Caco-2 (cell line): ENCODE results near the gene TAS2R41. TPM values are rescaled to one million over a fixed set of nuclear protein-coding genes. Genes with fewer than 3 reads are reported as not detected.

Source experiments
- BruUV-seq: library from RNA; stranded (reverse); fragments of 400-500 nt; replicated peaks from 2 replicates; lab custom pipeline; 2021; lab: Mats Ljungman, UMichigan
- CTCF ChIA-PET: fragments of 300-600 bp; sonication (Branson Sonifier 250); formaldehyde crosslinking; loops from one replicate; lab custom pipeline; 2022; ENCODE audit warnings: antibody characterized with exemption; lab: Charles Lee
- POLR2A ChIA-PET: fragments of 300-600 bp; sonication (Branson Sonifier 250); formaldehyde crosslinking; loops from one replicate; lab custom pipeline; 2022; ENCODE audit warnings: antibody characterized with exemption; lab: Charles Lee
- DNase-seq, 2 experiments: peaks; one replicate each; pipeline versions ENCODE4 v3.0.0 to v3.0.0-alpha.2; 2020 to 2022
- H3K27me3 ChIP-seq: replicated peaks from 2 replicates; pipeline ENCODE4 v1.6.0; 2011; ENCODE audit warnings: low read length; ENCODE audit not compliant: control insufficient read depth, insufficient read depth
- H3K36me3 ChIP-seq: 2 replicates; pipeline ENCODE4 v1.5.1; 2011; ENCODE audit warnings: low read length; ENCODE audit not compliant: control insufficient read depth, insufficient read depth
- H3K4me1 ChIP-seq: fragments of 250-450 bp; sonication (Bioruptor Pico); 2 replicates; pipeline ENCODE4 v1.5.1; 2020; ENCODE audit warnings: mild to moderate bottlenecking
- H3K4me3 ChIP-seq: 2 replicates; pipeline ENCODE4 v1.5.1; 2011; ENCODE audit warnings: low read depth, mild to moderate bottlenecking, control low read depth, low read length
- H3K9me3 ChIP-seq: fragments of 250-450 bp; sonication (Bioruptor Pico); 2 replicates; pipeline ENCODE4 v1.5.1; 2020; ENCODE audit warnings: mild to moderate bottlenecking, moderate library complexity
- H3K27ac Mint-ChIP-seq: one replicate; pipeline ENCODE4 v1.8.0; 2022; ENCODE audit warnings: mixed read lengths; ENCODE audit not compliant: unreplicated experiment
- H3K27me3 Mint-ChIP-seq: one replicate; pipeline ENCODE4 v1.8.0; 2022; ENCODE audit warnings: mixed read lengths; ENCODE audit not compliant: insufficient read depth, unreplicated experiment
- H3K36me3 Mint-ChIP-seq: one replicate; pipeline ENCODE4 v1.8.0; 2022; ENCODE audit warnings: mild to moderate bottlenecking, mixed read lengths; ENCODE audit not compliant: insufficient read depth, unreplicated experiment
- H3K4me1 Mint-ChIP-seq: one replicate; pipeline ENCODE4 v1.8.0; 2022; ENCODE audit warnings: low read depth, mixed read lengths; ENCODE audit not compliant: unreplicated experiment
- H3K4me3 Mint-ChIP-seq: one replicate; pipeline ENCODE4 v1.8.0; 2022; ENCODE audit warnings: mild to moderate bottlenecking, moderate library complexity, mixed read lengths; ENCODE audit not compliant: unreplicated experiment
- H3K9me3 Mint-ChIP-seq: one replicate; pipeline ENCODE4 v1.8.0; 2022; ENCODE audit warnings: mixed read lengths; ENCODE audit not compliant: unreplicated experiment
- CTCF ChIP-seq, 2 experiments: fragments of 200-600 bp in 1 of 2; IDR thresholded peaks; 1 replicate in 1 of 2; 2 replicates in 1 of 2; pipeline versions ENCODE4 v1.5.1 to v1.8.0; 2011 to 2022; ENCODE audit warnings: antibody characterized with exemption in 1 of 2, control low read depth in 1 of 2, inconsistent platforms in 1 of 2, low read depth in 1 of 2, low read length in 1 of 2, mild to moderate bottlenecking in 1 of 2, moderate library complexity in 1 of 2; ENCODE audit not compliant: insufficient read depth in 1 of 2, severe bottlenecking in 1 of 2, unreplicated experiment in 1 of 2
- intact Hi-C: fragments of 100-400 bp; cut with micrococcal nuclease; formaldehyde crosslinking; loops from one replicate; pipeline ENCODE4 v1.10.0; 2022; ENCODE audit not compliant: unreplicated experiment
- total RNA-seq: library from RNA; stranded (reverse); gene quantifications from 2 replicates; pipeline ENCODE4 v1.2.3, GENCODE V29; 2022

Gene TAS2R41
- total RNA-seq, 1 experiment from 2014 or later, result not detected

DNA sequence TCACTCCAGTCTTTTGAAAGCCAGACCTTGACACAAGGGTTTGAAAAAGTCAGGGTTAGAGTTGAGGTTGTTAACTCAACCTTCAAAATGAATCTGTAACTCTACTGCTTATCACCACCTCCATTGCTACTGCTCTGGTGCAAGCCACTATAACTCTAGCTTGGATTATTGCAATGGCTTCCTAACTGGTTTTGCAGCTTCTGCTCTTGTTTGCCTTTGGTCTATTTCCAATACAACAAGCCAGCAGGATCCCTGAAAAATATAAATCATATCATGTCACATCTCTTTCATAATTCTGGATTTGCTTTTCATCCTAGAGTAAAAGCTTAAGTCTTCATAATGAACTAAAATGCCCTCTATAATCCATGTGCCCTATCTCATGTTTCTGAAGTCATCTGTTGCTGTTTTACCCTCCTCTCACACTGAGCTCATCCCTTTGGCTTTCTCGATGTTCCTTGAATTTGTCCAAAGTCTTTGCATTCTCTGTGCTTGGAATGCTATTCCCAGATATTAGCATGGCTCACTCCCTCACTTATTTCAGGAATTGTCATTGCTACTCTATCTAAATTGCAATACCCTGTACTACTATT, 23.5 kb upstream of the TAS2R41 start:
- H3K36me3 ChIP-seq, result no peaks in the 10 kb centered on the region
- H3K4me3 Mint-ChIP-seq, result no peak overlapping the region
- BruUV-seq, result no TSS peak
- no peaks in the 10 kb centered on the region for H3K9me3 ChIP-seq
- no peaks in the 10 kb centered on the region for H3K4me1 Mint-ChIP-seq
- POLR2A ChIA-PET, result no interaction called here
- no peaks in the 10 kb centered on the region for H3K27me3 ChIP-seq
- H3K4me3 ChIP-seq, result no peak overlapping the region
- no peaks in the 10 kb centered on the region for H3K27me3 Mint-ChIP-seq
- TF ChIP-seq CTCF (IDR thresholded peaks at IDR 0.05; ENCODE audit: insufficient read depth in 1 of 2, low read depth in 1 of 2, low read length in 1 of 2, severe bottlenecking in 1 of 2, unreplicated experiment in 1 of 2), result no peak
- no peaks in the 10 kb centered on the region for H3K9me3 Mint-ChIP-seq
- 0 out of 2 replicates have a peak, but pooled peaks cover 9% of the 10 kb centered on the region for H3K4me1 ChIP-seq
- CTCF ChIA-PET, result interaction anchor here (0.7 kb wide), 1 partner anchor 46 kb away, joined by 3 read pairs; the partner anchor contains the start of gene EPHA1
- no peak overlapping the region for H3K27ac Mint-ChIP-seq
- intact Hi-C loops, result no loop called here
- DNase-seq, result no peak
- no peaks in the 10 kb centered on the region for H3K36me3 Mint-ChIP-seq

DNA sequence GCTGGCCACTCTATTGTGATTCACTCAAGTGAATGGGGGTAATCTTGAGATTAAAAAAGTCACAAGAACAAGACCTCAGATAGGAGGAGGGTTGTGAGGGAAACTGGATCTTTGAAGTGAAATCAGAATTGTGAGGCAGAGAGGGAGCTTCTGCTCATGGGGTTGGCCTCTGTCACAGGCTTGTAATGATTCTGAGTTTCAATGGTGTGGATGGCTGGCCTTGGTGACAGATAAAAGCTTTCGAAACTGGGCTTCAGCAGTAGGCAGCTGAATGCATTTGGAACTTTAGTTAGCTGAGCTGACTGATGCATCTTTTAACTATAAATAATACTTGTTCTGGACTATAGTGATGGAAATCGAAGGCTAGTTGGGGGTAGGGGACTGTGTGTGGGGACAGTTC, 22.2 kb upstream of the TAS2R41 start:
- intact Hi-C loops, result no loop called here
- no peaks in the 10 kb centered on the region for H3K9me3 Mint-ChIP-seq
- Histone ChIP-seq H3K4me1 (0 out of 2 replicates have a peak, but pooled peaks cover 9% of the 10 kb centered on the region), H3K36me3 (no peaks in the 10 kb centered on the region), H3K4me3 (no peak overlapping the region), H3K9me3 (no peaks in the 10 kb centered on the region), H3K27me3 (no peaks in the 10 kb centered on the region)
- TF ChIP-seq CTCF (IDR thresholded peaks at IDR 0.05; ENCODE audit: insufficient read depth in 1 of 2, low read depth in 1 of 2, low read length in 1 of 2, severe bottlenecking in 1 of 2, unreplicated experiment in 1 of 2), result no peak
- no peaks in the 10 kb centered on the region for H3K27me3 Mint-ChIP-seq
- DNase-seq, result no peak
- no peak overlapping the region for H3K27ac Mint-ChIP-seq
- H3K4me1 Mint-ChIP-seq, result no peaks in the 10 kb centered on the region
- POLR2A ChIA-PET, result no interaction called here
- H3K4me3 Mint-ChIP-seq, result no peak overlapping the region
- CTCF ChIA-PET, result no interaction called here
- no peaks in the 10 kb centered on the region for H3K36me3 Mint-ChIP-seq
- BruUV-seq, result no TSS peak

- no TSS peak for BruUV-seq
- Mint-ChIP-seq H3K4me1 (no peaks in the 10 kb centered on the region), H3K9me3 (no peaks in the 10 kb centered on the region), H3K27ac (no peak overlapping the region), H3K27me3 (no peaks in the 10 kb centered on the region), H3K36me3 (no peaks in the 10 kb centered on the region), H3K4me3 (no peak overlapping the region)
- DNase-seq, result no peak
- Histone ChIP-seq H3K36me3 (no peaks in the 10 kb centered on the region), H3K9me3 (no peaks in the 10 kb centered on the region), H3K4me1 (0 out of 2 replicates have a peak, but pooled peaks cover 9% of the 10 kb centered on the region), H3K27me3 (no peaks in the 10 kb centered on the region), H3K4me3 (no peak overlapping the region)
- ChIA-PET CTCF (no interaction called here), POLR2A (no interaction called here)
- TF ChIP-seq CTCF (IDR thresholded peaks at IDR 0.05; ENCODE audit: insufficient read depth in 1 of 2, low read depth in 1 of 2, low read length in 1 of 2, severe bottlenecking in 1 of 2, unreplicated experiment in 1 of 2), result no peak
- intact Hi-C loops, result no loop called here
Measured at GRCh38 chr7:143455942-143456341, 21.7 kb upstream of the TAS2R41 start.
